ENCODE results near the gene MPDZ.

- TF ChIP-seq CTCF (IDR thresholded peaks at IDR 0.05 in 4 of 5, conservative IDR thresholded peaks at IDR 0.05 in 1 of 5), result no peak
- no peak for TF ChIP-seq POLR2A (IDR thresholded peaks at IDR 0.05)
Measured at GRCh38 chr9:13274886-13275641, 4.4 kb downstream of the MPDZ start.

Measured in gastrocnemius medialis (tissue), 4 donors.